Progenitor cell of endocrine pancreas (in vitro differentiated cells): Measurements from ENCODE around the gene PSMB8. TPM values are rescaled to one million over a fixed set of nuclear protein-coding genes. Genes with fewer than 3 reads are reported as not detected.

Source experiments
- DNase-seq: peaks from one replicate; pipeline ENCODE4 v3.0.0; 2021; ENCODE audit warnings: low spot score; ENCODE audit not compliant: unreplicated experiment
- H3K27ac Mint-ChIP-seq: 2 replicates; pipeline ENCODE4 v1.8.0; 2021; ENCODE audit warnings: mild to moderate bottlenecking, moderate library complexity, mixed read lengths
- H3K27me3 Mint-ChIP-seq: 2 replicates; pipeline ENCODE4 v1.8.0; 2021; ENCODE audit warnings: mixed read lengths
- H3K36me3 Mint-ChIP-seq: 2 replicates; pipeline ENCODE4 v1.8.0; 2022; ENCODE audit warnings: mixed read lengths; ENCODE audit not compliant: insufficient read depth
- H3K4me1 Mint-ChIP-seq: 2 replicates; pipeline ENCODE4 v1.8.0; 2021; ENCODE audit warnings: low read depth, mixed read lengths
- H3K4me3 Mint-ChIP-seq: 2 replicates; pipeline ENCODE4 v1.8.0; 2021; ENCODE audit warnings: low read depth, mild to moderate bottlenecking, moderate library complexity, mixed read lengths
- H3K9me3 Mint-ChIP-seq: 2 replicates; pipeline ENCODE4 v1.8.0; 2021; ENCODE audit warnings: low read depth, mixed read lengths
- CTCF ChIP-seq: fragments of 200-600 bp; sonication (generic); IDR thresholded peaks from one replicate; pipeline ENCODE4 v1.5.0; 2021; ENCODE audit warnings: antibody characterized with exemption, mild to moderate bottlenecking; ENCODE audit not compliant: unreplicated experiment
- total RNA-seq: library from RNA; stranded (reverse); gene quantifications from 2 replicates; pipeline ENCODE4 v1.2.1, GENCODE V29; 2021

PSMB8 gene
- total RNA-seq, 1 donor from 2014 or later = 0.29 TPM

- H3K4me3 Mint-ChIP-seq = no peak overlapping the region
- peaks cover 58% of the 10 kb centered on the region for H3K27me3 Mint-ChIP-seq
- peaks cover 10% of the 10 kb centered on the region for H3K4me1 Mint-ChIP-seq
- H3K9me3 Mint-ChIP-seq = no peaks in the 10 kb centered on the region
- no peak for DNase-seq
- no peak for TF ChIP-seq CTCF
- no peaks in the 10 kb centered on the region for H3K36me3 Mint-ChIP-seq
- no peak overlapping the region for H3K27ac Mint-ChIP-seq
Measured at GRCh38 chr6:32835167-32835893, 8.5 kb downstream of the PSMB8 start.

DNA sequence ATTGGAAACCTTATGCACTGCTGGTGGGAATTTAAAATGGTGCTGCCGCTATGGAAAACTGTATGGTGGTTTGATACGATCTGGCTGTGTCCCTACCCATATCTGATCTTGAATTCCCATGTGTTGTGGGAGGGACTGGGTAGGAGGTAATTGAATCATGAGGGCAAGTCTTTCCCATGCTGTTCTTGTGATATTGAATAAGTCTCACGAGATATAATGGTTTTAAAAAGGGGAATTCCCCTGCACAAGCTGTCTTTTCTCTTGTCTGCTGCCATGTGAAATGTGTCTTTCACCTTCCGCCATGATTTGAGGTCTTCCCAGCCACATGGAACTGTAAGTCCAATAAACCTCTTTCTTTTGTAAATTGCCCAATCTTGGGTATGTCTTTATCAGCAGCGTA is 10.2 kb downstream of the PSMB8 start:
- Mint-ChIP-seq H3K27ac (no peak overlapping the region), H3K9me3 (no peaks in the 10 kb centered on the region), H3K27me3 (peaks cover 57% of the 10 kb centered on the region), H3K4me3 (no peak overlapping the region), H3K36me3 (no peaks in the 10 kb centered on the region), H3K4me1 (peaks cover 10% of the 10 kb centered on the region)
- no peak for DNase-seq
- no peak for TF ChIP-seq CTCF

DNA sequence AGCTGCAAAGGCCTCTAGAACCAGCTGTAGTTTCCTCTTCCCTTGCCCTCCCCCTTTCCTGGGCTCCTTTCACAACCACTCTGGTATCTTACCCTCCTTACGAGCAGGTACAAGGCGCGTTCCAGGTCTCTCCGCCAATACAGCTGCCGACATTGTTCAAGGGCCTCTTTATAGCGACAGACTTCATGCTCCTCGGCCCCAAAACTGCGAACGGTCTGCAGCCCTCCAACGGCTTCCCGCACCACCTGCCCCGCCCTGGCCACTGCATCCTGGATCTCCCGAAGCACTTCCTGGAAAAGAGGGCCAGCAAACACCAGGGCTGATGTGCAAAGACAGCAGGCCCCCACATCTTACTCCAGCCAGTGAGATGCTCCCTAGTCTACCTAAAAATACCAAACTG is 11.3 kb downstream of the PSMB8 start:
- peaks cover 9% of the 10 kb centered on the region for H3K4me1 Mint-ChIP-seq
- peaks cover 58% of the 10 kb centered on the region for H3K27me3 Mint-ChIP-seq
- TF ChIP-seq CTCF = no peak
- H3K4me3 Mint-ChIP-seq = no peak overlapping the region
- H3K27ac Mint-ChIP-seq = no peak overlapping the region
- no peaks in the 10 kb centered on the region for H3K36me3 Mint-ChIP-seq
- no peaks in the 10 kb centered on the region for H3K9me3 Mint-ChIP-seq
- no peak for DNase-seq

DNA sequence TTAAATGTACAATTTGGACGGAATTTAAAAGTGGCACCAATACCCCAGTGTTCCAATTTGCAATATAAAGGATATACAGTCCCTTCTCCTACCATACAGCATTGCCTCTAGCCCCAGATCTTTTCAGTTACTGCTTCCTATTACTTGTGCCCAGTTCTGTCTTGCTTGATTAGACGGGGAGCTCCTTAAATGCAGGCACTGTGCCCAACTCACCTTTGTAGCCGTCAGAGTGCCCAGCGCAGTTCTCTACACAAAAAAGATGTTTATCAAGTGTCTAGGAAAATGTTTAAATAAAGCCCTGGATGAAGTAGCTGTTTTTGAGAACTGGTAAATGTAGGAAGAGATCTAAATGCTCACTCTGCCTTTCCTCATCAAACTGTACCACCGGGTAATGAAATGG is 12.9 kb downstream of the PSMB8 start:
- Mint-ChIP-seq H3K36me3 (no peaks in the 10 kb centered on the region), H3K4me3 (no peak overlapping the region), H3K9me3 (no peaks in the 10 kb centered on the region), H3K27me3 (peaks cover 59% of the 10 kb centered on the region), H3K4me1 (no peaks in the 10 kb centered on the region), H3K27ac (no peak overlapping the region)
- no peak for TF ChIP-seq CTCF
- DNase-seq = no peak

- Mint-ChIP-seq H3K4me3 (no peak overlapping the region), H3K36me3 (no peaks in the 10 kb centered on the region), H3K27ac (no peak overlapping the region), H3K27me3 (peaks cover 52% of the 10 kb centered on the region), H3K9me3 (no peaks in the 10 kb centered on the region), H3K4me1 (no peaks in the 10 kb centered on the region)
- no peak for DNase-seq
- no peak for TF ChIP-seq CTCF
Measured at GRCh38 chr6:32830017-32830416, 13.8 kb downstream of the PSMB8 start.
